Activated effector memory CD4-positive, alpha-beta T cell treated with anti-CD3 and anti-CD28 coated beads, Interleukin-2, amount 50 U/mL, for 16 hours (primary cell): ENCODE measurements around the gene LTBP2.
A peak's percentile ranks its signal among the peaks of the same experiment; 100 is the strongest.

ENCODE experiments used
- DNase-seq: peaks from one replicate; pipeline ENCODE4 v3.0.0-alpha.2; 2020

Gene LTBP2

DNA sequence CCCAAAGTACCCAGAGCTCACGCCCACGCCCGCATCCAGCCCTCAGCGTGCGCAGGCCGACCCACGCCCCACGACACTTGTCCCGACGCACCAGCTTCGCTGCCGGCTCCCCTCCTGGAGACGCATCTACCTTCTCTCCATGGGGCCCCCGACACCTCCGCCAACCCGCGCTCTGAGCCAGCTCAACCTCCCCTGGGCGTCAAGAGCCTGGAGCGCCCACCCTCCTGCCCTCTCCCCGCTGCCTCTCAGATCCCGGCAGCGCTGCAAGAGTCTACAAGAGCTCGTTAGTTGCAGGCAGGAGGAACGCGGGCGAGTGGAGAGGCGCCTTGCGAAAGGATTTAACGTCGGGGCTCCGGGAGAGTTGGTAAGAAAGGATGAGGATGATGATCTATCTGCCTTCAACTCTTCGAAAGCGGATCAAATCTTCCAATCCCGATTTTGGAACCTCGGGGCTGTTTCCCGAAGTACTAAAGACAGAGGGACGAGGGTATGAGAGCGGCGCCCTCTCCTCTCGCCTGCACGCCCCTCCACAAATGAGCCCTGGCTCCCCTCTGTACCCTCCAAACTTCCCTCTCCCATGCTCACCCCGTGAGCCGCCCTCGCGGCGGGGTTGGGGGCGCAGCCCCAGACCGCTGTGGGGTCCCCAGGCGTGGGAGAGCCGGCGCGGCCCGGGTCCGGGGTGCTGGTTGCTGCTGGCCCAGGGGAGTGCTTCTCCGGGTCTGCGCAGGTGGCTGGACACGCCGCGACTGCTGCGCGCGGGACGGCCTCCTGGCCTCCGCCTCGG, 979 bp downstream of the LTBP2 start:
- no peak for DNase-seq

- DNase-seq: no peak
Measured at GRCh38 chr14:74610199-74610865, 1.7 kb downstream of the LTBP2 start.

DNA sequence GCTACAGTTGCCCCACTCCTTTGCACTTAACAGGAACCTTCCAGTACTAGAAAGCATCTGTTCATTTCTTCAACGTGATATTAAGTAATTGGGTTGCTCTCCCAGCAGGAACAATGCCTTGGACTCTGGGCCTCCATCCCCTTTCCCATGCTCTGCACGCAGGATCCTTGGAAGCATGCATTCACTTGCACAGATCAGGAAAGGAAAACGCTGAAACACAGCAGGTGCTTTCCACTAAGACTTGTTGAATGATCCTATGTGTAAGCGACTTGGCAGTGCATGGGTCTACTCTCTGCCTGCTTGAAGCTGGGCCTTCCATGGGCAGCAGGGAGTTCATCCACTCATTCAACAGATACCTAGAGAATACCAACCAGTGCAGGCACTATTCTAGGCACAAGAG, 2.3 kb downstream of the LTBP2 start:
- no peak for DNase-seq

- DNase-seq: peak; percentile 93
Measured at GRCh38 chr14:74608959-74609611, 3.0 kb downstream of the LTBP2 start.

DNA sequence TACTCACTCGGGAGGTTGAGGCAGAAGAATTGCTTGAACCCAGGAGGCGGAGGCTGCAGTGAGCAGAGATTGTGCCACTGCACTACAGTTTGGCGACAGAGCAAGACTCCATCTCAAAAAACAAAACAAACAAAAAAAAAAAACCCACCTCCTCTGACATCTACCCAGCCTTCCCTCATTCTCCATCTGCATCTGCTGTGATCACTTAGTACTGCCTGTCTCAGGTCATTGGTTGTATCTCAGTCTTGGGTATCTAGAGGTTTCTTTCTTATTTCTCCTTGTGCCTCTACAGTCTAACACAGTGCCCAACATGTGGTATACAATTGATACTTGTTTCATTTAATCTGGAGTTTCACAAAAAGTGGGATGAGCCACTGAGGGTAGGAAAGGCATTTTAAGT, 5.3 kb downstream of the LTBP2 start:
- DNase-seq: no peak

DNA sequence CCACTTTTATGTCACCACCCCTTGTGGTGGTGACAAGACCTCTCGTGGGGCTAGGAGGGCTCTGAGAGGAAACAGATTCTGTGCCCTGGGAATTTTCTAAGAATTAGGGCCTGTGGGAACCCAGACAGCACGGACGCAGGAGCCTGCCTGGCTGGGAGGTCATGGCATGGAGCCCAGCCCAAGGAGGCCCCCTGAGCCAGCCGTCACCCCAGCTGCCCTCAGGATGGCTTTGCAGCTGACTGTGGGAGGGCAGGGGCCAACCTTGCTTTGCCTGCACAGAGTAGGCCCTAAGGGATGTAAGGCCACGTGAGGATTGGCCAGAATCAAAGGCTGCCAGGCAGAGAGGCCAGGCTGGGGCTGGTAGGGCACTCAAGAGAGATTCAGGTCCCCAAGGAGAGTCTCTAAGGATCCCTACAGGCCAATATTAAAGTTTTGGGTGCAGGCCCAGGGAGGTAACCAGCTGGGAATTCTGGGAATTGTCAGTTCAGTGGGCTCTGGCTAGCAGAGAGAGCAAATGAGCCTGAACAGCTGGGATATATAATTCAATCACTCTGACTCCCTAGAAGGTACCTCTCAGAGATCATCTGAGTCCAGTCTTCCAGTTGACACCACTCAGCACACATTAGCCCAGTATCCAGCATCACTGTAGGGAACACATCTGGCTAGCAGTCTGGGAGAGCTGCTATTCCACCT, 6.4 kb downstream of the LTBP2 start:
- DNase-seq: no peak

GRCh38 chr14:74604911-74605310, 7.1 kb downstream of the LTBP2 start:
- DNase-seq: no peak

DNA sequence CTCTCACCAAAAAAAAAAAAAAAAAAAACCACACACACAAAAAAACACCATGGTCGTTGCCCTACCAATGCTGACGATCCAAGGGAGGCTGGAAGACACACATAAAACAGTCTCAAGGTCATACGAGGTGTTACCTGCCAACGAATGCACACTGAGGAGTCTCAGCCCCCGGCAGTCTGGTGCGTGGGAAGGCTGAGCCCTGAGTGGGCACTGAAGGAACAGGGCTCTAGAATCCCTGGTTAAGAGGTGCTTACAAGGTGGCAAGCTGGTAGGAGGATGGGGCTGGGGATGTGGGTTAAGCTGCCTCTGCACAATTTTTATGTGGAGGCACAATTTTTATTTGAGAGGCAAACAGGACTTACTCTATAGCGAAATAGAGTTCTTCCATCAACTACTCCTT, 7.9 kb downstream of the LTBP2 start:
- no peak for DNase-seq

GRCh38 chr14:74601982-74602381, 10.1 kb downstream of the LTBP2 start:
- DNase-seq: no peak

DNA sequence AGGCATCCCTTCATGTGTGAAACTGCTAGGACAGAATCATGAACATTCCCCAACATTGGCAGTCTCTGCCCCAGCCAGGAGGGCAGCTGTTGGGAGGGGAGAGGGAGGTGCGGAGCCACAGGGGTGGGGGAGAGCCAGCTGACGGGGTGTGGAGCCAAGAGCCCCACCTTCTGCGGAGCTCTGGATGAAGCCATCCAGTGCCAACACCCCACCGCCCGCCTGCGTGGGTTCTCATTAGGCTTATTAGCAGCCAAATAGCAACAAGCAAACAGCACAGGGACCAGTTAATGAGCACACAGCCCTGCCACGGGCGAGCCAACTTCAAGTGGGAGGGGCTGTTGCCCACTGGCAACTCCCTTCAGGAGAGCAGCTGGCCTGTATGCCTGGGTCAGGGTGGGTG, 12.1 kb downstream of the LTBP2 start:
- DNase-seq: no peak

DNA sequence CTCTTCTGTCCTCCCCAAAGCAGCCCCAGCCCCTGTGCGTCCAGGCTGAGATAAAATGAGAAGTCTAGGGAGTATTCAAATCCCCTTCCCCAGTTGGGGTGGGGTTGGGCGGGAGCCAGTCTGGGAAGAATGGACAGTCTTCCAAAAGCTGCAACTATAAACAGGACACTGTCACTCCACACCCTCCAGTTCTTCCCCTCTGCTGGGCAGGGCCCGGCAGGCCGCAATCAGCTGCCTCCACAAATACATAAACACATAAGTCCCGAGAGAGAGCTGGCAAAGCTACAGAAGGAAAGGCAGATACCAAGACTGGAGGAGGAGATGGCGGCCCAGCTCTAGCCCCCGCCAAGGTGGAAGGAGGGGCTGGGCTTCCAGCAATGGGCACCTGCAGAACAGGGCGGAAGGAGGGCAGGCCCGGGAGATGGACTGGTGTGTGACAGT, 12.7 kb downstream of the LTBP2 start:
- no peak for DNase-seq

GRCh38 chr14:74596741-74597450, 15.1 kb downstream of the LTBP2 start:
- DNase-seq: no peak

GRCh38 chr14:74595006-74595735, 16.9 kb downstream of the LTBP2 start:
- DNase-seq: no peak

DNA sequence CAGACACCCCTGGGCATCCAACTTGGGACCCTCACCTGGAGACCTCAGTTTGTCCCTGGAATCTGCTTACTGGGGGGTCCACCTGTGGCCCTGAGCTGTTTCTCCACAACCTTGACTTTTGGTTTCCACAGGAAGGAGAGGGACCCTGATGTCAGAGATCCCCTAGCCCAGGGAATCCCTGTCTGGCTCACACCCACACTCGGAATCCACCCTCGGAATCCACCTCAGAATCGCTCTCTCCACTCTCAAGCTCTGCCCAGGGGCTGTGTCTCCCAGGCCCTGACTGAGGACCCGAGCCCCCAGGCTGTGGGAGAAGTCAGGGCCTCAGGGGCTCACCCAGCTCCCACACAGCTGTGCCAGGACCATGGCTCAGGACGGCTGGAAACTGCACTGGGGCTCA, 17.4 kb downstream of the LTBP2 start:
- no peak for DNase-seq

GRCh38 chr14:74594029-74594428, 18.0 kb downstream of the LTBP2 start:
- no peak for DNase-seq

DNA sequence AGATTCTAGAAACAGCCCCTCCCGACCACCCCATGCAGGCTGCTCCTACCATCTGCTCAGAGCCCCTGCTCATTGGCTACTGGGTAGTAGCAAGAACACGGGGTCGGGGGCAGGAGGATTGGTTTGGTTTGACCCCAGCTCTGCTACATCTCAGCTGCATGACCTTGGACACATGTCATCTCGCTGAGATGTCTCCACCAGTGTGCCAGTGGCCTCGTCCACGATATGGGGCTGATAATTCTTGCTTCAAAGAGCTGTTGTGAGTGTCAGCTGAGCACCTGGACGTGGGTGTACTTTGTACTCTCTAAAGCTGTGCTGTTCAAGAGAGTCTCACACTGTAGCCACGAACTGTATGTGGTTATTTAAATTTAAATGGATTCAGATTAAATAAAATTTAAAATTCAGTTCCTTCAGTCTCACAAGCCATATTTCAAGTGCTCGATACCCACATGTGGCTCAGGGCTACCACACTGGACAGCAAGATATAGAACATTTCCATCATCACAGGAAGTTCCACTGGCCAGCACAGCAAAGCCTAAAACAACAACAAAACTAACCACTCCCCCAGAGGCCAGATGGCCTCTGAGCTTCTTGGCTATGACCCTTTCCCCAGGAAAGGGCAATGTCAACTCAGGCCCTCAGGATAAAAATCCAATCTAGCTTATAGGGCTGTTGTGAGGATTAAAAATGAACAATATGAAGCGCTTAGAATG, 18.6 kb downstream of the LTBP2 start:
- DNase-seq: no peak

DNA sequence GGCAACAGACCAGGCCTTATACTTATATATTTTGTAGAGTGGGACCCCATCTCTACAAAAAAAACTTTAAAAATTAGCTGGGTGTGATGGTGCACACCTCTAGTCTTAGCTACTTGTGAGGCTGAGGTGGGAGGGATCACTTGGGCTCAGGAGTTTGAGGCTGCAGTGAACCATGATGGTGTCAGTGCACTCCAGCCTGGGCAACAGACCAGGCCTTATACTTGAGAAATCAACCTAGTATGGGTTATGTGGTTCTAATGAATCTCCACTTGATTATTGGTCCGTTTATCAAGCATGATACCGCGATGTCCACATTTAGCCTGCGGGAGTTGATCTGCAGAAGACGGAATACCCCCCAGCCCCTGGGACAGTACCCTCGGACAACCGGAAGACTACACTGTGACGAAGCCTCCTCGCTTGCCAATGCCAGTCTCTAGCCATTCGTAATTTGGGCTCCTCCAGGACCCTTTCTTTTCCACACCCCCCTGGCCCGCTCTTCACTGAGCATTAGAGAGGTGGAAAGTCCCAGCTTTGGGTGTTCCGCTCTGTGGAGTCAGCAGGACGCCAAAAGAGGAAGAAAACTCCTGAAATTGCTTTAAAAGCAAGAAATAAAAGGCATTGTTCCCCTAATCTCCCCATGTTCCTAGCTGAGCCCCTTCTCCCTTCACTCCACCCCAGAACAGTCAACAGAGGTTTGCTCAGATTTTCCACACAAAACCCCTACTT, 19.4 kb downstream of the LTBP2 start:
- no peak for DNase-seq

GRCh38 chr14:74591899-74592298, 20.1 kb downstream of the LTBP2 start:
- no peak for DNase-seq

GRCh38 chr14:74591394-74591793, 20.6 kb downstream of the LTBP2 start:
- DNase-seq: no peak

GRCh38 chr14:74589291-74589879, 22.7 kb downstream of the LTBP2 start:
- DNase-seq: no peak
